Fibroblast of upper back skin (primary cell): ENCODE data around the gene CDC25C.
A peak's percentile ranks its signal among the peaks of the same experiment; 100 is the strongest.
"Not testable (repeated sequence)": the region's sequence is repeated elsewhere in the genome, so short reads cannot be mapped to it uniquely, and the experiment has no call there.

Experiments
- DNase-seq: peaks from one replicate; pipeline ENCODE4 v3.0.0-alpha.2; 2013

CDC25C gene

DNA sequence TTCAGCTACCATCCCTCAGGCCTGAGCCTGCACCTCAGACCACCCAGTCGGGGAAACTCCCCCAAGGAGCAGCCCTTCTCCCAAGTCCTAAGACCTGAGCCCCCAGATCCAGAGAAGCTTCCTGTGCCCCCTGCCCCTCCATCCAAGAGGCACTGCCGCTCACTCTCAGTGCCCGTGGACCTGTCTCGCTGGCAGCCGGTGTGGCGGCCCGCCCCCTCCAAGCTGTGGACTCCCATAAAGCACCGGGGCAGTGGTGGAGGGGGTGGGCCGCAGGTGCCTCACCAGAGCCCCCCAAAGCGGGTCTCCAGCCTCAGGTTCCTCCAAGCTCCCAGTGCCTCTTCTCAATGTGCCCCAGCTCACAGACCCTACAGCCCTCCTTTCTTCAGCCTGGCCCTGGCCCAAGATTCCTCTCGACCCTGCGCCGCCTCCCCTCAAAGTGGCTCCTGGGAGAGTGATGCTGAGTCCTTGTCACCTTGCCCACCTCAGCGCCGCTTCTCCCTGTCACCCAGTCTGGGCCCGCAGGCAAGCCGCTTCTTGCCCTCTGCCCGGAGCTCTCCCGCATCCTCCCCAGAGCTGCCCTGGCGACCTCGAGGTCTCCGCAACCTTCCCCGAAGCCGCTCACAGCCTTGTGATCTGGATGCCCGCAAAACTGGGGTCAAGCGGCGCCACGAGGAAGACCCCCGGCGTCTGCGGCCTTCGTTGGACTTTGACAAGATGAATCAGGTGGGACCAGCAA is 13.5 kb upstream of the CDC25C start:
- no peak for DNase-seq

GRCh38 chr5:138340008-138340407 is 8.4 kb upstream of the CDC25C start:
- no peak for DNase-seq

GRCh38 chr5:138339464-138339863 is 7.9 kb upstream of the CDC25C start:
- no peak for DNase-seq

GRCh38 chr5:138339091-138339456 is 7.5 kb upstream of the CDC25C start:
- DNase-seq: peak; percentile 19

GRCh38 chr5:138338411-138339090 is 6.9 kb upstream of the CDC25C start:
- DNase-seq: no peak

DNA sequence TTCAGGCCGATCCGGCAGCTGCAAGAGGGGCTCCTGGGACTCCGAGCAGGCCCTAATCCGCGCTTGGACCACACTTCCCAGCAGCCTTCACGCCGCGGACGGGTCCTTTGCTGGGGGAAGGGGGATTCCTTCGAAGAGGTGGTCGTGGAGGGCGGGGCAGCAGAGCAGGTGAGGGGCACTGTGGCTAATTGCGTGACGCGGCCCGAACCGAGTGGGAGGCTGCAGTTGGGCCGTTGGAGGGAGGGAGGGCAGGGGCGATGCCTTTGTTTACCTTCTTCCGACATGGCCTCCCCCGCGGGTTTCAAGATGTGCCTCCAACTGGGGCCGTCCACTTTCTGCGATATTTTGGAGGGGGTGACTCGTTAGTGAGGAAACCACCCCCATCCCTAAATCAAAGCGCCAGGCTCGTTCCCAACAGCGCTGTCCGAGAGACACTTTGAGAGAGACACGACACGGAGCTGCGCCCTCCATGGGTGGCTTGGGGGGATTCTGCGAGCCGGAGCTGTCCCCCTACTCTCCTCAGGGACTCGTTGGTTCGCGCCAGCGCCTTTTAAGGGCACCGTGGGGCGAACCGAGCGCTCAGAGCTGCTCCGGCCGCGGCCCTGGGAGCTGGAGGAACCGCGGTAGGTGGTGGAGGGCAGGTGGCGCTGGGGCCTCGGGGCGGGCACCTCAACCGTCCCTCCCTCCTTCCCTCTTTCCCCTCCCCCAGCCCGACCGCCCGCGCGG is 6.2 kb upstream of the CDC25C start, which contains the start of gene FAM53C:
TSS of gene FAM53C (plus strand) at position 582 of the 726 bp plus-strand sequence. CDS start 3,070 bp downstream, outside the sequence.
- DNase-seq: peak; percentile 90

DNA sequence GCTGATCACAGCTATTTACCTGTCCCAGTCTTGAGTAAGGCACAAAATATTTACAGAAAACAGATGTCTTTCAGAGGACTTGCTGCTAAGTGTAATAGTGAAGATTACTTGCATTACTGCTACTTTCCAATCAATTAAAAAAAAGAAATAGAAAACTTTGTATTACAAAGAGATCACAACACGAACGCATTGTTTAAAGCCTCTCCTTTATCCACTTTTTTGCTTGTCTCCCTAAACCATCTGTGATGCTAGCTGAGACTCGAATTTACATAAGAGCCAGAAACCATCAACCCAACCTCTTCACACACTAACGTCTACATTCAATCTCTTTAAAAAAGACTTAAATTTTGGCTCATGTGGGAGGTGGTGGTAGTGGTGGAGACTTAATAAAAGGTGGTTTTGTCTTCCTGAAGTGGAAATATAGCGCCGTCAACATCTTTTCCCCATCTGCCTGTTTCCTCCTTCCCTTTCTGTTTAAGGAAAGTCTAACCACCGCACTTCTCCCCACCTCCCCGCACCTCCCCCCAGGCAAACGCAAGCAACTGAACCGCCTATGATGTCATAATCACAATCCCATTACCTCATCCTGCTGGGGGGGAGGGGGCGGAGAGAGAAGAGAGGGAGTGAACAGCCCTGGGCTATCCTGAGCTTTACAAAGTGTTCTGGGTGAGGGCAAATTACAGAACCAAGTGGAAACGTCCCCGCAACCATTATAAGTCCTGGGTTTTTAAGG is 5.5 kb upstream of the CDC25C start:
- DNase-seq: peak; percentile 85

GRCh38 chr5:138334867-138335447 is 3.4 kb upstream of the CDC25C start:
- no peak for DNase-seq

DNA sequence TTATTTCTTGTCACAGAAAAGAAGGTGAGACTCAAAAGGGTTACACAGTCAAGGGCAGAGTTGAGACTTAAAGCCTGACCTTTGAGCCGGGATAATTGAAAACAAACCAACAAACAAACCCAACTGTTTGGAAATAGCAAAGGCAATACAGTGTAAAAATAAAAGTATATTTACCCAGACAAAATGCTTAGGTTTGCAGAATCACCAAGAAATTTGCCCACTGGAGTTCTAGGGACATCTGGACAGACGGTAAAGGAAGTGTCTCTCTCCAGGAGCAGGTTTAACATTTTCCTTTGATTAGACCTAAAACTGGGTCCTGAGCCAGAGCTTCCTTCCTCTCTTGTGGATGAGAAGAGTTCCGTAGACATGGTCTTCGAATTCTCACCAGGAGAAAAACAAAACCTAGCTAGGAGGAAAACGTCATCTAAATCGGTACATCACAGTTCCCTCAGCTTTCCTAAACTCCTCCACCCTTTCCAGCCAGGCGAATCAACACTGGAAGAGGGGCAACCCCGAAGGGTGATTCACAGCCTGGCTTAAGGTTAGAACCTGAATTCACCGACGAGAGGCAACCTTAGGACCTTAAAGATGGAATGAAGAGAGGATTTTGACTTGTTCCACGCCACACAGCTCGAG is 673 bp downstream of the CDC25C start:
- DNase-seq: no peak

- DNase-seq: not testable (repeated sequence)
These were observed 13.4 kb downstream of the CDC25C start for GRCh38 chr5:138318211-138318610.

DNA sequence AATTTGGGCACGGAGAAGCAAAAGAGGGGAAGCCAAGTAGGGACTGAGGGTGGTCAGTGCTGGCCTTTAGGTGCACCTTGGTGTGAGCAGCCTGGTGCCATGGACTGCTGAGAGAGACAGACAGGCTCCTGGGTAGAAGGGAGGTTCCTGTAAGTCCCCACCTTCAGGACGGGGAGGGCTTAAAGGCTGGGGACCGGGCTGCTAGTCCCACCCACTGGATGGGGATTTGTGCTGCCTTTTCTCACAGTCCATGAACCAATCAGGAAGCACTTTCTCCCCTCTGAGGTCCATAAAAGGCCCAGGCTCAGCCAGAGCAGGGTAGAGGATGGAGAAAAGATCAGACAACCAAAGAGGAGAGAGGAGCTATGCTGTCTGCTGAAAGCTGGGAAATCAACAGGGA is 15.2 kb downstream of the CDC25C start:
- no peak for DNase-seq

DNA sequence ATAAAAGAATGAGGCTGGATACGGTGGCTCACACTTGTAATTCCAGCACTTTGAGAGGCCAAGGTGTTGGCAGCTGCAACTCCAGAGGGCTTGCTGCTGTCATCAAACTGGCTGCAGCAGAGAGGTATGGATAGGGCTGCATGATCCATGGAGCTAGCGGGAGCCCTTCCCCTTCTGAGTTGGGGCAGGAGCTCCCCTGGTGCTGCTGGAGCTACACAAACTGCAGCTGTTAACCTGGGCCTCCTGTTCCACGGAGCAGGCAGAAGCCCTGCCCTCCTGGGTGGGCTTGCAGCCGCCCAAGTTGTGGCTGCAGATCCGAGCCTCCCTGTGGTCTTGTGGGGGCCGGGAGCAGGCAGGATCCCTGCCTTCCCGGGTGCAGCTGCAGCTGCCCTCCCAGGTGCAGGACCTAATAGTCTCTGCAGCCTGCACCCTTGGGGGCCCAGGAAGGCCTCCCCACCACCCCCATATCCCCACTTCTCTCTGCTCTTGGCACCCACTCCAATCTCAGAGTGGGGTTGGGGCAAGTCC is 15.8 kb downstream of the CDC25C start:
- no peak for DNase-seq

GRCh38 chr5:138305797-138306196 is 25.8 kb downstream of the CDC25C start:
- DNase-seq: no peak

GRCh38 chr5:138303372-138303771 is 28.2 kb downstream of the CDC25C start:
- DNase-seq: no peak

- no peak for DNase-seq
These were observed 42.3 kb downstream of the CDC25C start for GRCh38 chr5:138289296-138289695.

GRCh38 chr5:138287246-138287645 is 44.4 kb downstream of the CDC25C start:
- DNase-seq: no peak

DNA sequence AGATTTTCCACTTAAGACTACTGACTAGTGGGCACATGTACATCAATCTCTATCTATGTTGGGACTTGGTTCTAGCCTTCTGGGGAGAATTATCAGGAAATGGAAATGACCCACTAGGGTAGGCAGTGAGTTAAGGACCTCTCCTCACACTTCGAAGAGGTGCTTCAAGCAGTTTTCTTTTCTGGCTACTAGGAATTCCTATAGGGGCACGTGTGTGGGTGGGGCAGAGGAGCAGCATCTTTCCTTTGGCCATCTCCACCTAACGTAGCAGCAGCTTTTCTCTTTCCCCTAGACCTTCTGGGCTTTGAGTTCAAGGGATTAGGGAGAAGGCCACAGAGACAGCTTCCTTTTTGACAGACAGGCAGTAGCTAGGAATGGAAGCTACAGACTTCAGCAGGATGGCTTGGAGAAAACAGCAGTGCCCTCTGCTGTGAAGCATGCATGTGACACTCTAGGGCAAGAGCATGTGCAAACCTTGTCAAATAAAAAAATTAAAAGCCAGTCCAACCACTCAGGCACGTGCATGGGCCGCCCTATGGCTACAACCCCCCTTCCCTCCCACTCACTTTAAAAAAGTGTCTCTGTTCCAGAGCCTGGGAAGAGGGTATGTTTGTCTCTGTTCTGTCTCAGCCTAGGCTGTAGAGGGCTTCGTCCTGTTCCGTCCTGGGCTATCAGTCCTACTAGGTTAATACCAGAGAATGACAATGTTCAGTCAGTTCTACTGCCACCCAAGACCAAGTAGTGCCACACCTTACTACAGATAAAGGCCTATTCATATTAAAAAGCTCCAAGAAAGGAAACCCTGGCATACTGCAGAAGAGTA is 48.5 kb downstream of the CDC25C start:
- DNase-seq: peak; percentile 61

DNA sequence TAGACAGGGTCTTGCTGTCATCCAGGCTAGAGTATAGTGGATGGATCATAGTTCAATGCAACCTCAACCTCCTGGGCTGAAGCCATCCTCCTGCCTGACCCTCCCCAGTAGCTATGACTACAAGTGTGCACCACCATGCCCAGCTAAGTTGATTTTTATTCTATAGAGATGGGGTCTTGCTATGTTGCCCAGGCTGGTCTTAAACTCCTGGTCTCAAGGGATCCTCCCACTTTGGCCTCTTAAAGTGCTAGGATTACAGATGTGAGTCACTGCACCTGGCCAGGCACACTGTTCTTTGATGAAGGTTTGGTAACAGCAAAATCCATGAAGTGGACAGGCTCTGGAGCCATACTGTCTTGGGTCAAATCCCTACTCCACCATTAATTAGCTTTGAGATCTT is 50.7 kb downstream of the CDC25C start:
- DNase-seq: no peak

GRCh38 chr5:138276402-138277054 is 55.1 kb downstream of the CDC25C start:
- no peak for DNase-seq

DNA sequence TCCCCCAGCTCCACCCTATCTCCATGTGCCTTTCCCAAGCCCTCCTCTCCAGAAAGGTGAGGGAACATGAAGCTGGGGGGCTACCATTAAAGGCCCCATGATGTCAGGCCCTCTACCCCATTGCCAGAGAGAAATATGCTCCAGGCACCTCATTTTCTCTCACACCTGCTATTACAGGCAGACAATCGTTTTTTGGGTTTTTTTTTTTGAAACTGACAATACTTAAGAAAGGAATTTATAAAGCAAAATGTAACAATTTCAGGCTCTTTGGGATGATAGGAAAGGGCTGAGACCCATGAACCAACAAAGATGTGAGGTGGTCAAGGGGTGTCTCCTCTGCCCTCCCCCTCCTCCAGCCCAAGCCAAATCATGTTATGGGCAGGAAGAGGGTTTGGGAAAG is 55.7 kb downstream of the CDC25C start:
- no peak for DNase-seq
